K562 (cell line): ENCODE data around the gene TOPORS. TPM values are rescaled to one million over a fixed set of nuclear protein-coding genes. Genes with fewer than 3 reads are reported as not detected.

Experiments
- polyA plus RNA-seq, 8 experiments: library from polyadenylated mRNA; depleted of rRNA in 4 of 8; stranded (reverse) in 5 of 8; unstranded in 3 of 8; fragments of >200 nt; fragmentation: Nextera tagmentation in 2 of 8; fragmentation: Illumina TruSeq in 1 of 8; extraction: Ambion mirVana in 2 of 8; extraction: Trizol in 1 of 8; gene quantifications; 2 replicates each; pipeline versions ENCODE4 v1.2.1 to v1.2.3, GENCODE V29; 2011 to 2014; ENCODE audit warnings: inconsistent platforms in 1 of 8, missing spikeins in 1 of 8
- total RNA-seq, 7 experiments: library from RNA; depleted of rRNA in 6 of 7; stranded (reverse); fragments of >200 nt in 6 of 7; fragmentation: Illumina TruSeq in 2 of 7; extraction: Trizol in 2 of 7; gene quantifications; 2 replicates each; pipeline versions ENCODE4 v1.2.1 to v1.2.3, GENCODE V29; 2011 to 2021; ENCODE audit warnings: low replicate concordance in 1 of 7

TOPORS gene
- total and polyA plus RNA-seq, 9 of the 15 experiments (the other 6 are each of a cell fraction or from before 2014, with no cell fraction given) = 4.3 to 19.6 (median 9.9) TPM

Other genes with a start within 250 kb of the TOPORS start
- gene ACO1, start 167.9 kb downstream of the TOPORS start, total RNA-seq (2014; rRNA removed) = 14.3 and 16.6 TPM in 2 replicates
- gene ACO1, start 167.9 kb downstream of the TOPORS start, total RNA-seq (2014; rRNA removed; fragmentation: Illumina TruSeq; extraction: Trizol) = 19.6 and 21.1 TPM in 2 replicates
- gene ACO1, start 167.9 kb downstream of the TOPORS start, total RNA-seq (2015; rRNA removed; fragmentation: Illumina TruSeq; extraction: Trizol) = 16.2 and 16.9 TPM in 2 replicates
- gene ACO1, start 167.9 kb downstream of the TOPORS start, total RNA-seq (2021) = 20.4 and 22.3 TPM in 2 replicates
- gene ACO1, start 167.9 kb downstream of the TOPORS start, polyA plus RNA-seq (2011; rRNA removed) = 25.5 and 29.7 TPM in 2 replicates
- 19.1 and 22.6 TPM in 2 replicates for gene ACO1, start 167.9 kb downstream of the TOPORS start, polyA plus RNA-seq (2014; fragmentation: Illumina TruSeq; extraction: Trizol)
- gene ACO1, start 167.9 kb downstream of the TOPORS start, polyA plus RNA-seq (2014; fragmentation: Nextera tagmentation; extraction: Ambion mirVana) = 1 to 10 TPM in 1 of 2 experiments, under 1 TPM in 1; 0.96 to 3.0 TPM
- gene ACO1, start 167.9 kb downstream of the TOPORS start, polyA plus RNA-seq (2014; rRNA removed) = 11.8 and 14.0 TPM in 2 replicates
- gene RIGI, start 26.4 kb downstream of the TOPORS start, total RNA-seq (2014; rRNA removed) = 0.27 and 0.49 TPM in 2 replicates
- gene RIGI, start 26.4 kb downstream of the TOPORS start, total RNA-seq (2014; rRNA removed; fragmentation: Illumina TruSeq; extraction: Trizol) = 0.80 and 1.1 TPM in 2 replicates
- 1.0 and 1.1 TPM in 2 replicates for gene RIGI, start 26.4 kb downstream of the TOPORS start, total RNA-seq (2015; rRNA removed; fragmentation: Illumina TruSeq; extraction: Trizol)
- 0.49 and 0.62 TPM in 2 replicates for gene RIGI, start 26.4 kb downstream of the TOPORS start, total RNA-seq (2021)
- 0.43 and 0.54 TPM in 2 replicates for gene RIGI, start 26.4 kb downstream of the TOPORS start, polyA plus RNA-seq (2011; rRNA removed)
- gene RIGI, start 26.4 kb downstream of the TOPORS start, polyA plus RNA-seq (2014; fragmentation: Illumina TruSeq; extraction: Trizol) = 0.53 and 0.94 TPM in 2 replicates
- gene RIGI, start 26.4 kb downstream of the TOPORS start, polyA plus RNA-seq (2014; fragmentation: Nextera tagmentation; extraction: Ambion mirVana) = under 1 TPM; 0.32 to 0.36 TPM
- 0.31 and 0.50 TPM in 2 replicates for gene RIGI, start 26.4 kb downstream of the TOPORS start, polyA plus RNA-seq (2014; rRNA removed)
- 2.9 and 5.9 TPM in 2 replicates for gene SMIM27, start 259 bp downstream of the TOPORS start, total RNA-seq (2014; rRNA removed)
- gene SMIM27, start 259 bp downstream of the TOPORS start, total RNA-seq (2014; rRNA removed; fragmentation: Illumina TruSeq; extraction: Trizol) = 5.1 and 7.0 TPM in 2 replicates
- 7.9 and 8.3 TPM in 2 replicates for gene SMIM27, start 259 bp downstream of the TOPORS start, total RNA-seq (2015; rRNA removed; fragmentation: Illumina TruSeq; extraction: Trizol)
- 7.8 and 8.9 TPM in 2 replicates for gene SMIM27, start 259 bp downstream of the TOPORS start, total RNA-seq (2021)
- 8.7 and 10.6 TPM in 2 replicates for gene SMIM27, start 259 bp downstream of the TOPORS start, polyA plus RNA-seq (2011; rRNA removed)
- 4.6 and 5.8 TPM in 2 replicates for gene SMIM27, start 259 bp downstream of the TOPORS start, polyA plus RNA-seq (2014; fragmentation: Illumina TruSeq; extraction: Trizol)
- 10 to 100 TPM; 14.6 to 16.1 TPM for gene SMIM27, start 259 bp downstream of the TOPORS start, polyA plus RNA-seq (2014; fragmentation: Nextera tagmentation; extraction: Ambion mirVana)
- 4.4 and 9.8 TPM in 2 replicates for gene SMIM27, start 259 bp downstream of the TOPORS start, polyA plus RNA-seq (2014; rRNA removed)
- gene NDUFB6, start 20.6 kb upstream of the TOPORS start, total RNA-seq (2014; rRNA removed) = 61.6 and 64.0 TPM in 2 replicates
- 41.0 and 41.4 TPM in 2 replicates for gene NDUFB6, start 20.6 kb upstream of the TOPORS start, total RNA-seq (2014; rRNA removed; fragmentation: Illumina TruSeq; extraction: Trizol)
- 44.0 and 46.9 TPM in 2 replicates for gene NDUFB6, start 20.6 kb upstream of the TOPORS start, total RNA-seq (2015; rRNA removed; fragmentation: Illumina TruSeq; extraction: Trizol)
- gene NDUFB6, start 20.6 kb upstream of the TOPORS start, total RNA-seq (2021) = 60.2 and 67.8 TPM in 2 replicates
- gene NDUFB6, start 20.6 kb upstream of the TOPORS start, polyA plus RNA-seq (2011; rRNA removed) = 55.4 and 64.9 TPM in 2 replicates
- 26.5 and 43.6 TPM in 2 replicates for gene NDUFB6, start 20.6 kb upstream of the TOPORS start, polyA plus RNA-seq (2014; fragmentation: Illumina TruSeq; extraction: Trizol)
- gene NDUFB6, start 20.6 kb upstream of the TOPORS start, polyA plus RNA-seq (2014; fragmentation: Nextera tagmentation; extraction: Ambion mirVana) = 10 to 100 TPM; 71.2 to 88.1 TPM
- 81.8 and 83.9 TPM in 2 replicates for gene NDUFB6, start 20.6 kb upstream of the TOPORS start, polyA plus RNA-seq (2014; rRNA removed)
- under 0.01 TPM in 1 of 2 replicates, not detected in the other for gene TAF1L, start 83.1 kb upstream of the TOPORS start, total RNA-seq (2014; rRNA removed)
- gene TAF1L, start 83.1 kb upstream of the TOPORS start, total RNA-seq (2014; rRNA removed; fragmentation: Illumina TruSeq; extraction: Trizol) = 0.04 and 0.10 TPM in 2 replicates
- 0.04 TPM in 2 replicates for gene TAF1L, start 83.1 kb upstream of the TOPORS start, total RNA-seq (2015; rRNA removed; fragmentation: Illumina TruSeq; extraction: Trizol)
- 0.02 TPM in 2 replicates for gene TAF1L, start 83.1 kb upstream of the TOPORS start, total RNA-seq (2021)
- gene TAF1L, start 83.1 kb upstream of the TOPORS start, polyA plus RNA-seq (2011; rRNA removed) = 0.01 TPM in 2 replicates
- 0.04 TPM in 2 replicates for gene TAF1L, start 83.1 kb upstream of the TOPORS start, polyA plus RNA-seq (2014; fragmentation: Illumina TruSeq; extraction: Trizol)
- not detected for gene TAF1L, start 83.1 kb upstream of the TOPORS start, polyA plus RNA-seq (2014; fragmentation: Nextera tagmentation; extraction: Ambion mirVana)
- gene TAF1L, start 83.1 kb upstream of the TOPORS start, polyA plus RNA-seq (2014; rRNA removed) = 0.01 and 0.05 TPM in 2 replicates
- gene TMEM215, start 231.0 kb upstream of the TOPORS start, total RNA-seq (2014; rRNA removed) = not detected in 2 replicates
- gene TMEM215, start 231.0 kb upstream of the TOPORS start, total RNA-seq (2014; rRNA removed; fragmentation: Illumina TruSeq; extraction: Trizol) = not detected in 2 replicates
- gene TMEM215, start 231.0 kb upstream of the TOPORS start, total RNA-seq (2015; rRNA removed; fragmentation: Illumina TruSeq; extraction: Trizol) = not detected in 2 replicates
- gene TMEM215, start 231.0 kb upstream of the TOPORS start, total RNA-seq (2021) = not detected in 2 replicates
- gene TMEM215, start 231.0 kb upstream of the TOPORS start, polyA plus RNA-seq (2011; rRNA removed) = not detected in 2 replicates
- not detected in 2 replicates for gene TMEM215, start 231.0 kb upstream of the TOPORS start, polyA plus RNA-seq (2014; fragmentation: Illumina TruSeq; extraction: Trizol)
- not detected for gene TMEM215, start 231.0 kb upstream of the TOPORS start, polyA plus RNA-seq (2014; fragmentation: Nextera tagmentation; extraction: Ambion mirVana)
- not detected in 2 replicates for gene TMEM215, start 231.0 kb upstream of the TOPORS start, polyA plus RNA-seq (2014; rRNA removed)